GM18505 (cell line): ENCODE data around the gene ING4.

Source experiments
- ATAC-seq: cut with Tn5 transposase; IDR thresholded peaks from one replicate; pipeline ENCODE4 v1.9.1; 2021; ENCODE audit not compliant: unreplicated experiment
- POLR2A ChIP-seq: IDR thresholded peaks from 4 replicates; pipeline ENCODE4 v1.6.1; 2011; ENCODE audit warnings: borderline replicate concordance; ENCODE audit not compliant: insufficient read depth, insufficient read length; ENCODE audit errors: extremely low read depth

Gene ING4

DNA sequence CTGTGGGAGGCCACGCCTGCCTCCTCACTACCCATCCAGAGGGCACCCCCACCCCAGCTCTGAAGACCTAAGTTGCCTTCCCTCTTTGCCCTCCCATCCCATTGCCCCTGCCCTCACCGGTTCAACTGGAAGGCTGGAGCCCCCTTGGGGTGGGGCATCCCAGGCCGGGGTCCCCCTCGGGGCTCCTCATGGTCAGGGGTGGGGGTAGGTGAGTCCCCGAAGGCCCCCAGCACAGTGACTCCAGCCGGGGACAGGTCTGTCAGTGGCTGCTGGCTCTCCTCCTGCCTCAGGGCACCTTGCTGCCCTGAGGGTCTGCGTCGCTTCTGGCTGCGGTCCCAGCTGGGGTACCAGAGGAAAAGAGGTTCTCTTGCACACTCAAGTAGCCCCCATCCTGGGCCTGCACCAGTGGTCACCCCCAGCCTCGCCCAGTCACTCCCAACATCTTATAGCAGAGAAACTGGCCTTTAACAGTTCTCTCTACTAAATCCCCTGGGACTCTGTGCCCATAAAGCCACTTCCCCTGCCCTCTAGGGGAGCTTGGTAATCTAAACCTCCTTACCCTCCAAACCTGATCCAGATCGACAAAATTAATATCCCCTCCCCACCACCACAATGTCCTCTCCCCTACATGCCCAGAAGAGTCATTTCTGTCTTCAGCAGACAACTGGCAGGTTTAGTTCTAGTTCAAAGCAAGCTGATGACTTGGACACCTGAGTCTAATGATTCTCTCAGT is 32.6 kb upstream of the ING4 start:
- TF ChIP-seq POLR2A = no peak
- no peak for ATAC-seq

DNA sequence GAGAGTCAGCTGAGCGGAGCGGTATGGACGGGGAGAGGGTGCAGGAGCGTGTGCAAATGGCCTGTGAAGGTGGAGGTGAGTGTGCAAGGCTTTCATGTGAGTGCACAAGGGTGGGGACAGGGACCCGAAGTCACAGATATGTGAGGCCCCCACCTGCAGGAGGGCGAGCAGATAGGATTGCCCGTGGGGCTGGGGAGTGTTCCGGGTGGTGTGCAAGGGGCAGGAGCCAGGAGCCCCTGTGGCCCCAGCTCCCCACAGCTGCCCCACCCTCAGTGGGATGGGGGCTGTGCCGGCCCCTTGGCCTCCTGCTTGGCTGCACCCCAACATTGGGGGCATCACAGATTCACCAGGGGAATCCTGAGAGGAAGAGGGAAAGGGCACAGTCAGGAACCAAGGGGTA is 31.8 kb upstream of the ING4 start:
- ATAC-seq = no peak
- TF ChIP-seq POLR2A = no peak

DNA sequence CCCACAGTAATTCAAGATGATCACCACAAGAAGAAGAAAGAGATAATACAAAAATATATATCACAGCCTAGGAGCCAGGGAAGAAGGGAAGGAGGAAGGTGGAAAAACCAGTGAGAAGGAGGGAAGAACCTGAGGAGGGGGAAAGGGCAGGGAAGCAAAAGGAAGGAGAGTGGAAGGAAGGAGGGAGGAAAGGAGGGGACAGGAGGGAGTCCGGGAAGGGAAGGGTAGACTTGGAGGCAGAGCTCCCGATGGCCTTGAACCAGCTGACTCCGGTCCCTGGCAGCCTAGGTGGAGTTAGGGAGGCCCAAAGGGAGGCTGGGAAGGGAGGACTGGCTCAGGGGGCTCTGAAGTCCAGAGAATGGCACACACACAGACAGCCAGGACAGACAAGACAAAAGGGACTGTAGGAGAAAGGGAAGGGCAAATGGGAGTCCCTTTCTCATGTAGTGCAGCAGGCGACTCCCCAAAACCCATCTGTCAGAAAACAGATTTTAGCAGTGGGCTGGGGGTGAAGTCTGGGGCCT is 31.0 kb upstream of the ING4 start:
- ATAC-seq = no peak

DNA sequence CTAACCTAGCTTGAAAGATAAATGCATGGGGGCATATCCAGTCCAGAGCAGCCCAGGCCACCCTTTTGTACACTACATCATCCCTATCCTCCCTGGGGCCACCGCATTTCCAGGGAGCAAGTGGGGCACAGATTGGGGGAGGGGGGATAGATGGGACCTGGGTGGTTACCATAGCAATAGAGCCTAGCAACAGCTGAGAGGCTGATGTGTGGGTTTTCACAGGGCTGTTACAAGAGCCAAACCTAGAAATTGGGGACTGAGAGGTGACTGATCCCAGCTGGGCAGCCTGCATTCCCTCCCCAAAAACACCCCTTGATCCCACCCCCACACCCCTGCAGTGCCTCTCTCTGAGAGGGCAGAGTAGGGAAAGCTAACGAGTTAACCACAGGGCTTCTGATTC is 30.0 kb upstream of the ING4 start:
- TF ChIP-seq POLR2A = no peak
- ATAC-seq = no peak

More for the DNA sequence above, 31.0 kb upstream of the ING4 start:
- TF ChIP-seq POLR2A = no peak

DNA sequence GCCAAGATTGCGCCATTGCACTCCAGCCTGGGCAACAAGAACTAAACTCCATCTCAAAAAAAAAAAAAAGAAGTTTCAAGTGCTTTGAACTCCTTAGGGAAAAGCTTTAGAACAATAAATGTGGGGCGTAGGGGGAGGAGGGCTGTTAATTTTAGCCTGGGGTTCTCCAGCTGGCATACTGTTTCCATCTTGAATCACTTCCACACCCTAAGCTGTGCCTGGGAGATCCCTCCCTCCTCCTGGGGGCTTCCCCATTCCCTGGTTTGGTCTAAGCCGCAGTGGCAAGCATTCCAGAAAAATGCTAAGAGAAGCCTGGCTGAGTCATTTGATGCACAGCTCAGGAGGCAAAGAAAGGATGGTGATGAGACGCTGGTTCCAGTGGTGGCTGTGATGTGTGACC is 28.6 kb upstream of the ING4 start:
- ATAC-seq = no peak
- no peak for TF ChIP-seq POLR2A

DNA sequence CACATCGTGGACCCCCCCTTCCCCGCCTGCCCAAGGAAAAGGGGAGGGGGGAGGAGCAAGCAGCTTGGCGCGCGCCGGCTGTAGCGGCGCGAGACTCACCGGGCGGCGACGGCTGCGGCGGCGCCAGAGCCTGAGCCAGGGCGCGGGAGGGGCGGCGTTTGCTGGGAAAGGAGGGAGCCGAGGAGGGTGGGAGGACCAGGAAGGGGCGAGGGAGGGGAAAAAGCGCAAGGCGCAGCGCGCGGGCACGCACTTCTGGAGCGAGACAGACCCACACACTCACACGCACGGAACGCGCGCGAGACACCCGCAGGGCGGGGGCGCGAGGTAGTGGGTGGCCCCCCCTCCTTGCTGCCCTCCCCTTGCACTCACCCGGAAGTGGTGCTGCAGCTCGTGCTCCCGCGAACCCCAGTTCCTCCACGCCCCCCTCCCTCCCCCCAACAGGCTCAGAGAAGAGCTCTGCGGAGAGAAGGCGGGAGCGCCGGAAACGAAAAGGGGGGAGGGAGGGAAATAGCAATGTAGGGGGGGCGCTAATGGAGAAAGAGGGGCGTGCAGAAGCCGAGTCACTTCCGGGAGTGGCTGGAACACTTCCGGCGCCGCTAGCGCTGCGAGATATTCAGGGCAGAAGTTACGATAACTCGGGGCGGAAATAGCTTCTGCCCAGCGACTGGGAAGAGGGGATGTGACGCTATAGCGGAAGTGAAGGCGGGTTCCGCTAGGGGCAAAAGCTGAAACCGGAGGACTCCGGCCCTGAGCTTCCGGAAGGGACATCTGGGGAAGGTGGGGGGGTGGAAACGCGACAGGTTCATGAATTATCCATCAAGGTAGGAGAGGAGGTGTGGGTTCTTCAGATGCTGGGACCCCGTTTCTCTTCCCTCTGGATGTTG is 26.3 kb upstream of the ING4 start, which contains the start of gene ZNF384:
Gene ZNF384, minus strand, starts transcription at position 377 of the 884 bp plus-strand sequence. CDS start 9,855 bp downstream, outside the sequence.
- TF ChIP-seq POLR2A = peak; percentile 89

DNA sequence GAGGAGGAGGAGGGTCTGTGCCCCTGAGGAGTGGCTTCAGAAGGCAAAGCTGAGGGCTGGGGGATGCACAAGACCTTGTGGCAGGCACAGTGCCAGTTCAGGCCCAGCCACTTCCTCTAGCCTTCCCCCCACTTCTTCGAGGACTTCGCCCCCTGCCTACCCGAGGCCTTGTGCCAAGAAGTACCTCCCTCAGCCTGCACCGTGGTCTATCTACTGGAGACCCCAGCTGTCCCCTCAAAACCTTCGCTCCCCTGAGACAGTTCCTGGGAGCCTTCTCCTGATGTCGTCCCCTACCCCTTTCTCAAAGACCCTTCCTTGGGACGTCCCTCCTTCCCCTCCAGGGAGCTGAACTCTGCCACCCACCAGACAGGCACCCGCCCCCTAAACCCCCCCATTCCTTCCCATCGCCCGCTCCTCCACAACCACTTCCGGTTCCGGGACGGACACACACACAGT is 25.7 kb upstream of the ING4 start:
- no peak for TF ChIP-seq POLR2A

More for the DNA sequence above, 26.3 kb upstream of the ING4 start, which contains the start of gene ZNF384:
- ATAC-seq = peak; percentile 72

DNA sequence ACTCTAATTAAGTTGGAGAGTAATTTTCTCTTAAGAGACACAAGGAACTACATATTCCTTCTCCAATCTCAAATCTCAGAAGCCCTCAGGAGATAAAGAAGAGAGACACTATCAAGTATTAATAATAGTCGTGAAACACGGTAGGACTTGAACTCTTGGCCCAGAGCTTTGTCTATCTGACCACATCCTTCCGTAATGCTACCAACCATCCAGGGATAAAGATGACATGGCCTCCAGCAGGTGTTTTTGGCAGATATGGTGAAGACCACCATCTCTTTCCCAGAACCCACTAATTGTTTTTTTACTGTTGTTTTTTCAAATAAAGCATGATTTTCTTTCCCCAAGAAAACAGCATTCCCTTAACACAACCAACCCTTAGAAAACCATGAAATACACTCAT is 22.9 kb upstream of the ING4 start:
- no peak for TF ChIP-seq POLR2A
- no peak for ATAC-seq

More for the DNA sequence above, 25.7 kb upstream of the ING4 start:
- peak; percentile 3 for ATAC-seq

DNA sequence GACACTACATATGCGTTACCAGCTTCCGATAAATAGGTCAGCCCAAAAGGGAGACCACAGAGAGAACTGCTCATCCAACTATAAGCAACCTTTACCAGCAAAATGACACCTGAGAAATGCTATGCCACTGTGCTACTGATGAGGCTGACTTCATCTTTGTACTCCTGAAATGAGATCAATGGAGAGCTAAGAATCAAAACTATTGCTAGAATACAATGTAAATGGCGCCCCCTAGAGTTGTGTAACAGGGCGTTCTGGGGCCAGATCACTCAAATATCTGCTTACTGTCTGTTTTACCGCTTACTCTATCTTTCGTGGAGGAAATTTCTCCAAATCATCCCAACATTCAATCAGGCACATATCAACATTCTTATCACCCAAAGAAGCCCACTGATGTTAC is 21.7 kb upstream of the ING4 start:
- no peak for TF ChIP-seq POLR2A
- ATAC-seq = no peak

DNA sequence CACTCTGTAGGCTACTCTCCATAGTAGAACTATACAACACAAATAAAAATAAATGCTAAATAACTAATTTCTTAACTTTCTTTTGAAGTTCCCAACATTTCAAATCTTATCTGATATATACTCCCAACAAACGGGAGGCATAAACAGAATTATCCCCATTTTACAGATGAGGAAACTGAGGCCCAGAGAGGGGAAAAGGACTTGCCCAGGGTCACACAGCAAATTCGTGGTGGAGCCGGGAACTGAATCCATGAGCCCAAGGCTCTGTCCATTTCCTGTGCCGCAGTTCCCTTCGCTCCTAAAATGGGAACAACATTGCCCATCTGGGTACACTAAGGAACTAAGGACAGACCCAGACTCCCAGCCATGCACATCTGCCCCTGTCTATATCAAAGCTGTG is 14.0 kb upstream of the ING4 start:
- TF ChIP-seq POLR2A = no peak
- ATAC-seq = no peak

DNA sequence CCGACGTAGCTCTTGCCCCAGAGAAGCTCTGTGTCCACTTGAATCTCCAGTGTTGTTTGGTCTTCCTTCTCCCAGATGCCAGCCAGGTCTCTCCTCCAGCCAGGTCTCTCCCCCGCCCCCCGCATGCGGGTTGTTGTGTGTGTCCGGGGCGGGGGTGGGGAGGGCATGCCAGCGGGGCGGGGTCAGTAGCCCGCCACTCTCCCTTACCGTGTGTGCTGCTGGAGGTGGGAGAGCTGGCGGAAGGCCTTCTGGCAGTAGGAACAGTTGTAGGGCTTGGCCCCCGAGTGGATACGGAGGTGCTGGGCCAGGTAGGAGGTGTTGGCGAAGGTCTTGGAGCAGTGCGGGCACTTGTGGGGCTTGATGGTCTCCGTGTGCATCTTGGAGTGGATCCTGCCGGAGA is 9.2 kb upstream of the ING4 start:
- no peak for ATAC-seq
- TF ChIP-seq POLR2A = no peak

DNA sequence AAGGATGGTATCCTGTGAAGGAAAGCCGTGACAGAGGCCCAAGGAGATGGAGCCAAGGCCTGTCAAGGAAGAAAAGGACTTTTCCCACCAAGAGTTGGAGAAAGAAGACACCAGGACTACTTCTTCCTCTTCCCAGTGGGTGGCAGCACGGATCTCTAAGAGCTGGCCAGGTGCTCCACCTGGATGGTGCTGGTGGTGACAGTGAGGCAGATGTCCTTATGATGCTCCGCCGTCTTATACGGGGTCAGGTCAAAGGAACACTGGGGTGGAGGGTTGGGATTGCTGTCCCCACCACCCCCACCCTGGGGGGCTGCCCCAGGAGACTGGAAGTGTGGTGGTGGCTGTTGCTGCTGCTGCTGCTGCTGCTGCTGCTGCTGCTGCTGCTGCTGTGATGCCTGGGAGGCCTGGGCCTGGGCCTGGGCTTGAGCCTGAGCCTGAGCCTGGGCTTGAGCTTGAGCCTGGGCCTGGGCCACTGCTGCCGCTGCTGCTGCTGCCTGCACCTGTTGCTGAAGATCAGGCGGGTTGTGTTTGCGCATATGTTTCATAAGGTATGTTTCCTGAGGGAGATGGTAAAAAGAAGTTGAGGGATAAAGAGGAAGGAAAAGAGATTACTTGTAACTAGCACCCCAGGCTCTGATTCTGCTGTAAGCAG is 4.8 kb upstream of the ING4 start:
- no peak for TF ChIP-seq POLR2A
- no peak for ATAC-seq

DNA sequence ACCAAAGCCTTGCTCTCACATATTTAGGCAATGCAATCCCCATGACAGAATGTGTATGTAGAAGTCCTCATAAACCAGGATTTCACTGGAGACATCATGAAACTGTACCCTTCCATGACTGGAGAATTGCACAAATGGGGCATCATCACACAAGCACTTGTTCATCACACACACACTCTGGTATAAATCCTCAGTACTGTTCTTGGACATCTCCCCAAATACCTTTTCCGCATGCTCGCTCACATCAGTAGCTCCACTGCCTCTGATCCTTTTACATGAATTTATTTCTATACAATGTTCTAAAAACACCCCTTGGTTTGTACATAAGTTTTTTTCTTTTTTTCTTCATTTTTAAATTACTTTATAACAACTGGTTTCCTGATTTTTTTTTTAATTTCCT is 3.3 kb upstream of the ING4 start:
- ATAC-seq = no peak
- TF ChIP-seq POLR2A = no peak

DNA sequence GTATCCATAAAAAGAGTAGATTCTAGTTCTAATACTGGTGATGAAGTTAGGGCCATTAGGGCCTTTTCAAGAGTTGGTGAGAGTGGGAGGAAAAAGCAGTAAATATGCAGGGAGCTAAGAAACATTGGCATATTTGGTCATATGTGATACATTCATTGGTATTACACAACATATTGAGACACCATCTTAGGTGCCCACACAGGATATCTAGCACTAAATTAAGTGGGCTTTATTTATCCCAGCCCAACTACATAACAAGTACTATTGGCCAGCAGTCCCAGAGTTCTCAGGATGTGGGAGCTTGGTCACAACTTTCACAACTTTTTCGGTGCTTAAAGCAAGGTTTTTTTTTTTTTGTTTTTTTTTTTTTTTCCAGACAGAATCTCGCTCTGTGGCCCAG is 2.0 kb upstream of the ING4 start:
- no peak for ATAC-seq
- no peak for TF ChIP-seq POLR2A

DNA sequence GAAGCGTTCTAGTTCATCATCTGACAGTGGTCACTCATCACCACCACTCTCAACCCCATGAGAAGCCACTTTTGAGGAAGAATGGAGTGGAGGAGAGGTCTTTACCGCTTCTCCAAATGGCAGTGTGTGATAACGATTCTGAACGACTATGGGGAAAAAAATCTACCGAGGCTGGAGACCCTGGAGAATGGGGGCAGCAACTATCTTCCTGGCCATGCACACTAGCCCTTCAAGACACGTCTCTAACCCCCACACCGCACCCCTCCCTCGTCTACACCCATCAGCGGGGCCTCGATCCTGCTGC is 365 bp downstream of the ING4 start:
- TF ChIP-seq POLR2A = no peak
- ATAC-seq = peak; percentile 26
